ENCODE results near the gene CDK19. TPM values are rescaled to one million over a fixed set of nuclear protein-coding genes. Genes with fewer than 3 reads are reported as not detected.
"Not testable (repeated sequence)": the region's sequence is repeated elsewhere in the genome, so short reads cannot be mapped to it uniquely, and the experiment has no call there.

CDK19 gene
- total RNA-seq, 1 donor: 17.8 TPM

DNA sequence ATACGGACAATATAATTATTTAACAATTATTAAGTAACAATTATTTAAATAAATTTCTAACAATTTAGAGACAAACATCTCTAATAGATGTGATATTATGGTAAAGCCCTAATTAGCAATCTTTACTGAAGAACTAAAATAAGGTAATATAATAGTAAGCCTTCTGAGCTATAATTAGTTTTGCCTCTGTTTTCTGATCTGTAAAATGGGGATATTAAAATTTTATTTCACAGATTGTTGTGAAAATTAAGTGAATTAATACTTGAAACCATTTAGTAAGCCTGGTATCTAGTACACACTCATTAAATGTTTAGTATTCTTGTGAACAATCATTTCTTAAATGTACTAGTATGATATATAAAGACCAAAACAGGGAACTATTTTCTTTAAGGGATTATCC is 70.3 kb downstream of the CDK19 start:
- TF ChIP-seq, protein P1, sequence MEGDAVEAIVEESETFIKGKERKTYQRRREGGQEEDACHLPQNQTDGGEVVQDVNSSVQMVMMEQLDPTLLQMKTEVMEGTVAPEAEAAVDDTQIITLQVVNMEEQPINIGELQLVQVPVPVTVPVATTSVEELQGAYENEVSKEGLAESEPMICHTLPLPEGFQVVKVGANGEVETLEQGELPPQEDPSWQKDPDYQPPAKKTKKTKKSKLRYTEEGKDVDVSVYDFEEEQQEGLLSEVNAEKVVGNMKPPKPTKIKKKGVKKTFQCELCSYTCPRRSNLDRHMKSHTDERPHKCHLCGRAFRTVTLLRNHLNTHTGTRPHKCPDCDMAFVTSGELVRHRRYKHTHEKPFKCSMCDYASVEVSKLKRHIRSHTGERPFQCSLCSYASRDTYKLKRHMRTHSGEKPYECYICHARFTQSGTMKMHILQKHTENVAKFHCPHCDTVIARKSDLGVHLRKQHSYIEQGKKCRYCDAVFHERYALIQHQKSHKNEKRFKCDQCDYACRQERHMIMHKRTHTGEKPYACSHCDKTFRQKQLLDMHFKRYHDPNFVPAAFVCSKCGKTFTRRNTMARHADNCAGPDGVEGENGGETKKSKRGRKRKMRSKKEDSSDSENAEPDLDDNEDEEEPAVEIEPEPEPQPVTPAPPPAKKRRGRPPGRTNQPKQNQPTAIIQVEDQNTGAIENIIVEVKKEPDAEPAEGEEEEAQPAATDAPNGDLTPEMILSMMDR (IDR thresholded peaks at IDR 0.05; ENCODE audit: insufficient read depth, low read length): no peak
- no peak overlapping the region for H3K4me3 ChIP-seq (ENCODE audit: low read depth, low read length)
- no peak for DNase-seq (ENCODE audit: low read depth)

DNA sequence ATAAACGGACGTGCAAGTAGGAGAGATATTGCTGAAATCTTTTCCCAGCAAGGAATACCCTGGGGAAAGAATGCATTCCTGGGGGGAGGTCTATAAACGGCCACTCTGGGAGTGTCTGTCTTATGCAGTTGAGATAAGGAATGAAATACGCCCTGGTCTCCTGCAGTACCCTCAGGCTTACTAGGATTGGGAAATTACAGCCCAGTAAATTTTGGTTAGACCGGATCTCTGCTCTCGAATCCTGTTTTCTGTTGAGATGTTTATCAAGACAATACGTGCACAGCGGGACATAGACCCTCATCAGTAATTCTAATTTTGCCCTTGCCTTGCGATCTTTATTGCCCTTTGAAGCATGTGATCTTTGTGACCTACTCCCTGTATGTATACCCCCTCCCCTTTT is 72.7 kb downstream of the CDK19 start:
- not testable (repeated sequence) for DNase-seq (ENCODE audit: low read depth); H3K4me3 ChIP-seq (ENCODE audit: low read depth, low read length)

DNA sequence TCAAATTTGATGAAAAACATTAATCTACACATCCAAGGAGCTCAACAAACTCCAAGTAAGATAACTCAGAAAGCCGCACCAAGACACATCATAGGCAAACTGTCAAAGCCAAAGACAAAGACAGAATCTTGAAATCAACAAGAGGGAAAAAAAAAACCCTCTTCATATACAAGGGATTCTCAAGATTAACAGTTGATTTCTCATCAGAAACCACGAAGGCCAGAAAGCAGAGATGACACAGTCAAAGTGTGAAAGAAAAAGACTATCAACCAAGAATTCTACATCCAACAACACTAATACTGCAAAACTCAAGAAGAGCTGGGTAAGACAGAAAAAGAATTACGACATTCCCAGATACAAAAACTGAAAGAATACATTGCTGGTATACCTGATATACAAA is 73.8 kb downstream of the CDK19 start:
- TF ChIP-seq, protein P1 (IDR thresholded peaks at IDR 0.05; ENCODE audit: insufficient read depth, low read length): no peak
- DNase-seq (ENCODE audit: low read depth): no peak
- no peak overlapping the region for H3K4me3 ChIP-seq (ENCODE audit: low read depth, low read length)

DNA sequence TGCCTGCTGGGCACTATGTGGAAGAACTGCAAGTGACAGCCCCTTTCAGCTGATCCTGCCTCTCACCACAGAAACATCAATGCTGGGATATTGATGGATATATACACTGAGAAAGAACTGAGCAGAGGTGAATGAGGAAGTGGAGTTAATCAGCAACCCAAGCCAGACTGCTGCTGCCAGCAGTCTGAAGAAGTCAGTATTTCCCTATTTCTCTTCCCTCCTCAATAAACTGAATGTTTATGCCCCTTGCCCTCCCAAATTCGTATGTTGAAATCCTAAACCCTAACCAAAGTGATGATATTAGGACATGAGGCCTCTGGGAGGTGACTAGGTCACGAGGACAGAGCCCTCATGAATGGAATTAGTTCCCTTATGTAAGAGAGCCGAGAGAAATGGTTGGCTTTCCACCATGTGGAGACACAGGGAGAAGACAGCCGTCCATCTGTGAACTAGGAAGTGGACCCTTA is 76.3 kb downstream of the CDK19 start:
- no peak overlapping the region for H3K4me3 ChIP-seq (ENCODE audit: low read depth, low read length)
- no peak for DNase-seq (ENCODE audit: low read depth)
- TF ChIP-seq, protein P1 (IDR thresholded peaks at IDR 0.05; ENCODE audit: insufficient read depth, low read length): no peak

DNA sequence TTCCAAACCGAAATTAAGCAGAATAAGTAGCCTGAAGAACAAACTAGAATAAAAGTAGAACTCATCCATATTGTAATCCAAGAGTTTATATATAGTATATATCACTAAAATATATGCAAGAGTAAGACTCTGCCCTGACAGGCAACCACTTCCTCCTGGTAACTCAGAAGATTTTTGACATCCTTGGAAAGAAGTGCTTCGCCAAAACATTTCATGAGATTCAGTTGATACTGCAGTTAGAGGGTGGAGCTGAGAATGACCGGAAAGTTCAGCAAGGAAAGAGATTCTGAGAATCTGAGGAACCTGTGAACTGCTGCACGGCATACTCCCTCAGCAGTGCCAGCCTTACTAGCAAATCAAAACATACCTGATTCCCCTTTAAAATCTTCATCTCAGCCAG is 79.6 kb downstream of the CDK19 start:
- DNase-seq (ENCODE audit: low read depth): no peak
- TF ChIP-seq, protein P1 (IDR thresholded peaks at IDR 0.05; ENCODE audit: insufficient read depth, low read length): no peak
- no peak overlapping the region for H3K4me3 ChIP-seq (ENCODE audit: low read depth, low read length)

DNA sequence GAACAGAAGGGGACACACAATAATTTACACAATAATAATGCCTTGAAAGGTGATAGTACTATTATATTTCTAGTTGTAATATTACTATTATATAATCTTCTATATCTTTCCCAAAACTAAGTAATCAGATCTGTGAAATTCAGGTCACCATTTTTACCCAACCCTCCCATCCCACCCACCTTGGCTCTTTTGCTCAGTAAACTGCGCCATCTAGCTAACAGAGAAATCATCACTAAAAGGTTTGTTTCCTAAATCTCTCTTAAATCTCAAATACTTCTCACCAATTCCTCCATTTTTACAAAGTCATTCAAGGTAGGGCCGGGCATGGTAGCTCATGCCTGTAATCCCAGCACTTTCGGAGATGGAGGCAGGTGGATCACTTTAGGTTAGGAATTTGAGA is 83.4 kb downstream of the CDK19 start:
- no peak overlapping the region for H3K4me3 ChIP-seq (ENCODE audit: low read depth, low read length)
- no peak for DNase-seq (ENCODE audit: low read depth)
- TF ChIP-seq, protein P1 (IDR thresholded peaks at IDR 0.05; ENCODE audit: insufficient read depth, low read length): no peak

DNA sequence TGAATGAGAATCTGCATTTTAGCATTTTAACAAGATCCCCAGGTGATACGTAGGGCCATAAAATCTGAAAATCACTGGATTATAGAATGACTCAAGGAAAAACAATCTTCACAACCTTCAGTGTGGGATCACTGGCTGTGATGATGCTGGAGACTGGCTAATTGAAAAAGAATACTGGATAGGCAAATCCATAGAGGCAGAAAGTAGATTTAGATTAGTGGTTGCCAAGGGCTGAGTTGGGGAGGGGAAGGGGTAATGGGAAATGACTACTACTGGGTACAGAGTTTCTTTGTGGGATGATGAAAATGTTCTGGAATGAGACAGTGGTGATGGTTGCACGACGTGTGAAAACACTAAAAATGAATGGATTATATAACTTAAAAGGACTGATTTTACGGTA is 84.1 kb downstream of the CDK19 start:
- DNase-seq (ENCODE audit: low read depth): no peak
- no peak overlapping the region for H3K4me3 ChIP-seq (ENCODE audit: low read depth, low read length)
- TF ChIP-seq, protein P1 (IDR thresholded peaks at IDR 0.05; ENCODE audit: insufficient read depth, low read length): no peak
